ENCODE results near the gene ASPA.

DNA sequence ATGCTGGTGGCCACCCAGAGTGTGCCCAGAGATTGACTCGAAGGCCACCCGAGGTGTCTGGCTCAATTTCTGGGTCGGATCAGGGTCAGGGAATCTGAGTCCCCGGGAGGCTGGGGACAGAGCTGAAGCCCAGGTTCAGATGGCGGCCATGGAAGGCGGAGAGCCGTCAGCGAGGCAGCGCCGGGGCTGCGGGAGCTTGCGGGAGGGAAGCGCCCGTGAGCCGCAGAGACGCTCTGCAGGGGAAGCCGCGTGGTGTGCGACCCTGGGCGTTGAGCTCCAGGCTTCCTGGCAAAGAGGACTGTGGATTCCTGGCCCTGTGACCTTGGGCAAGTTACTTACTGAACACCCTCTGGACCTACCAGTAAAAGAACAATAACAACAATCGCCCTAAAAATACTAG lies 3.7 kb upstream of the ASPA start:
- TF ChIP-seq, protein P1, sequence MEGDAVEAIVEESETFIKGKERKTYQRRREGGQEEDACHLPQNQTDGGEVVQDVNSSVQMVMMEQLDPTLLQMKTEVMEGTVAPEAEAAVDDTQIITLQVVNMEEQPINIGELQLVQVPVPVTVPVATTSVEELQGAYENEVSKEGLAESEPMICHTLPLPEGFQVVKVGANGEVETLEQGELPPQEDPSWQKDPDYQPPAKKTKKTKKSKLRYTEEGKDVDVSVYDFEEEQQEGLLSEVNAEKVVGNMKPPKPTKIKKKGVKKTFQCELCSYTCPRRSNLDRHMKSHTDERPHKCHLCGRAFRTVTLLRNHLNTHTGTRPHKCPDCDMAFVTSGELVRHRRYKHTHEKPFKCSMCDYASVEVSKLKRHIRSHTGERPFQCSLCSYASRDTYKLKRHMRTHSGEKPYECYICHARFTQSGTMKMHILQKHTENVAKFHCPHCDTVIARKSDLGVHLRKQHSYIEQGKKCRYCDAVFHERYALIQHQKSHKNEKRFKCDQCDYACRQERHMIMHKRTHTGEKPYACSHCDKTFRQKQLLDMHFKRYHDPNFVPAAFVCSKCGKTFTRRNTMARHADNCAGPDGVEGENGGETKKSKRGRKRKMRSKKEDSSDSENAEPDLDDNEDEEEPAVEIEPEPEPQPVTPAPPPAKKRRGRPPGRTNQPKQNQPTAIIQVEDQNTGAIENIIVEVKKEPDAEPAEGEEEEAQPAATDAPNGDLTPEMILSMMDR (IDR thresholded peaks at IDR 0.05): no peak
- TF ChIP-seq POLR2A (IDR thresholded peaks at IDR 0.05): no peak
